ENCODE measurements around the gene WNT9A. TPM values are rescaled to one million over a fixed set of nuclear protein-coding genes. Genes with fewer than 3 reads are reported as not detected.

Gene WNT9A
- total RNA-seq, 1 experiment from 2014 or later: not detected

- Histone ChIP-seq H3K4me3 (ENCODE audit: low read length) (no peak overlapping the region), H3K4me2 (ENCODE audit: low read depth, low read length, poor library complexity, severe bottlenecking) (no peak overlapping the region), H3K4me1 (ENCODE audit: low read length) (no peaks in the 10 kb centered on the region), H3K9me3 (ENCODE audit: low read length) (no peaks in the 10 kb centered on the region), H2AFZ (ENCODE audit: low read length) (no peak overlapping the region), H3K9me2 (replicated peaks; ENCODE audit: insufficient read depth, low read length) (no peaks in the 10 kb centered on the region), H3K27ac (ENCODE audit: low read length) (no peak overlapping the region), H3K9ac (ENCODE audit: low read length) (no peak overlapping the region), H3K27me3 (ENCODE audit: low read length) (no peaks in the 10 kb centered on the region), H4K20me1 (ENCODE audit: insufficient read depth, low read depth, low read length) (no peaks in the 10 kb centered on the region), H3K79me2 (ENCODE audit: low read length) (no peaks in the 10 kb centered on the region), H3K36me3 (ENCODE audit: insufficient read depth, low read length) (no peaks in the 10 kb centered on the region)
- DNase-seq: no peak
These were observed 24.2 kb downstream of the WNT9A start for GRCh38 chr1:227923353-227924167.

- Histone ChIP-seq H3K4me3 (ENCODE audit: low read length) (no peak overlapping the region), H3K9me2 (replicated peaks; ENCODE audit: insufficient read depth, low read length) (no peaks in the 10 kb centered on the region), H3K27ac (ENCODE audit: low read length) (no peak overlapping the region), H2AFZ (ENCODE audit: low read length) (no peak overlapping the region), H4K20me1 (ENCODE audit: insufficient read depth, low read depth, low read length) (no peaks in the 10 kb centered on the region), H3K9me3 (ENCODE audit: low read length) (no peaks in the 10 kb centered on the region), H3K79me2 (ENCODE audit: low read length) (no peaks in the 10 kb centered on the region), H3K4me1 (ENCODE audit: low read length) (no peaks in the 10 kb centered on the region), H3K36me3 (ENCODE audit: insufficient read depth, low read length) (no peaks in the 10 kb centered on the region), H3K4me2 (ENCODE audit: low read depth, low read length, poor library complexity, severe bottlenecking) (no peak overlapping the region), H3K27me3 (ENCODE audit: low read length) (no peaks in the 10 kb centered on the region), H3K9ac (ENCODE audit: low read length) (no peak overlapping the region)
- no peak for DNase-seq
These were observed 25.0 kb downstream of the WNT9A start for GRCh38 chr1:227922501-227923352.

GRCh38 chr1:227921461-227922185, 26.1 kb downstream of the WNT9A start:
- Histone ChIP-seq H3K27ac (ENCODE audit: low read length) (no peak overlapping the region), H4K20me1 (ENCODE audit: insufficient read depth, low read depth, low read length) (no peaks in the 10 kb centered on the region), H3K9me3 (ENCODE audit: low read length) (no peaks in the 10 kb centered on the region), H3K4me3 (ENCODE audit: low read length) (no peak overlapping the region), H3K4me2 (ENCODE audit: low read depth, low read length, poor library complexity, severe bottlenecking) (no peak overlapping the region), H2AFZ (ENCODE audit: low read length) (no peak overlapping the region), H3K9me2 (replicated peaks; ENCODE audit: insufficient read depth, low read length) (no peaks in the 10 kb centered on the region), H3K4me1 (ENCODE audit: low read length) (no peaks in the 10 kb centered on the region), H3K27me3 (ENCODE audit: low read length) (no peaks in the 10 kb centered on the region), H3K9ac (ENCODE audit: low read length) (no peak overlapping the region), H3K79me2 (ENCODE audit: low read length) (no peaks in the 10 kb centered on the region), H3K36me3 (ENCODE audit: insufficient read depth, low read length) (no peaks in the 10 kb centered on the region)
- DNase-seq: no peak

GRCh38 chr1:227920896-227921295, 26.8 kb downstream of the WNT9A start:
- Histone ChIP-seq H3K4me1 (ENCODE audit: low read length) (no peaks in the 10 kb centered on the region), H3K9me3 (ENCODE audit: low read length) (no peaks in the 10 kb centered on the region), H3K9me2 (replicated peaks; ENCODE audit: insufficient read depth, low read length) (no peaks in the 10 kb centered on the region), H4K20me1 (ENCODE audit: insufficient read depth, low read depth, low read length) (no peaks in the 10 kb centered on the region), H3K9ac (ENCODE audit: low read length) (no peak overlapping the region), H3K27me3 (ENCODE audit: low read length) (no peaks in the 10 kb centered on the region), H3K4me2 (ENCODE audit: low read depth, low read length, poor library complexity, severe bottlenecking) (no peak overlapping the region), H3K27ac (ENCODE audit: low read length) (no peak overlapping the region), H3K4me3 (ENCODE audit: low read length) (no peak overlapping the region), H2AFZ (ENCODE audit: low read length) (no peak overlapping the region), H3K79me2 (ENCODE audit: low read length) (no peaks in the 10 kb centered on the region), H3K36me3 (ENCODE audit: insufficient read depth, low read length) (no peaks in the 10 kb centered on the region)
- no peak for DNase-seq

- Histone ChIP-seq H3K36me3 (ENCODE audit: insufficient read depth, low read length) (no peaks in the 10 kb centered on the region), H3K27me3 (ENCODE audit: low read length) (no peaks in the 10 kb centered on the region), H3K27ac (ENCODE audit: low read length) (no peak overlapping the region), H3K9me2 (replicated peaks; ENCODE audit: insufficient read depth, low read length) (no peaks in the 10 kb centered on the region), H3K4me1 (ENCODE audit: low read length) (no peaks in the 10 kb centered on the region), H3K9ac (ENCODE audit: low read length) (no peak overlapping the region), H2AFZ (ENCODE audit: low read length) (no peak overlapping the region), H3K9me3 (ENCODE audit: low read length) (no peaks in the 10 kb centered on the region), H4K20me1 (ENCODE audit: insufficient read depth, low read depth, low read length) (no peaks in the 10 kb centered on the region), H3K4me3 (ENCODE audit: low read length) (no peak overlapping the region), H3K4me2 (ENCODE audit: low read depth, low read length, poor library complexity, severe bottlenecking) (no peak overlapping the region), H3K79me2 (ENCODE audit: low read length) (no peaks in the 10 kb centered on the region)
- DNase-seq: no peak
These were observed 27.3 kb downstream of the WNT9A start for GRCh38 chr1:227920426-227920825.

GRCh38 chr1:227919906-227920305, 27.8 kb downstream of the WNT9A start:
- Histone ChIP-seq H4K20me1 (ENCODE audit: insufficient read depth, low read depth, low read length) (no peaks in the 10 kb centered on the region), H3K27me3 (ENCODE audit: low read length) (no peaks in the 10 kb centered on the region), H3K9me2 (replicated peaks; ENCODE audit: insufficient read depth, low read length) (no peaks in the 10 kb centered on the region), H3K4me3 (ENCODE audit: low read length) (no peak overlapping the region), H3K4me2 (ENCODE audit: low read depth, low read length, poor library complexity, severe bottlenecking) (no peak overlapping the region), H3K79me2 (ENCODE audit: low read length) (no peaks in the 10 kb centered on the region), H3K27ac (ENCODE audit: low read length) (no peak overlapping the region), H3K9me3 (ENCODE audit: low read length) (no peaks in the 10 kb centered on the region), H3K9ac (ENCODE audit: low read length) (no peak overlapping the region), H3K36me3 (ENCODE audit: insufficient read depth, low read length) (no peaks in the 10 kb centered on the region), H2AFZ (ENCODE audit: low read length) (no peak overlapping the region), H3K4me1 (ENCODE audit: low read length) (no peaks in the 10 kb centered on the region)
- DNase-seq: no peak

- H3K27me3 ChIP-seq (ENCODE audit: low read length): no peaks in the 10 kb centered on the region
- H2AFZ ChIP-seq (ENCODE audit: low read length): no peak overlapping the region
- no peak overlapping the region for H3K4me2 ChIP-seq (ENCODE audit: low read depth, low read length, poor library complexity, severe bottlenecking)
- H3K9ac ChIP-seq (ENCODE audit: low read length): no peak overlapping the region
- H3K79me2 ChIP-seq (ENCODE audit: low read length): no peaks in the 10 kb centered on the region
- H3K4me3 ChIP-seq (ENCODE audit: low read length): no peak overlapping the region
- H3K9me2 ChIP-seq (replicated peaks; ENCODE audit: insufficient read depth, low read length): no peaks in the 10 kb centered on the region
- H4K20me1 ChIP-seq (ENCODE audit: insufficient read depth, low read depth, low read length): no peaks in the 10 kb centered on the region
- no peaks in the 10 kb centered on the region for H3K4me1 ChIP-seq (ENCODE audit: low read length)
- H3K36me3 ChIP-seq (ENCODE audit: insufficient read depth, low read length): no peaks in the 10 kb centered on the region
- no peaks in the 10 kb centered on the region for H3K9me3 ChIP-seq (ENCODE audit: low read length)
- H3K27ac ChIP-seq (ENCODE audit: low read length): no peak overlapping the region
- DNase-seq: no peak
These were observed 29.0 kb downstream of the WNT9A start for GRCh38 chr1:227918736-227919135.

Measured in Karpas-422 (cell line).